ENCODE results near the gene ZNF768. TPM values are rescaled to one million over a fixed set of nuclear protein-coding genes. Genes with fewer than 3 reads are reported as not detected.

ZNF768 gene
- total RNA-seq, 2 experiments from 2014 or later: 8.3 to 9.2 TPM

DNA sequence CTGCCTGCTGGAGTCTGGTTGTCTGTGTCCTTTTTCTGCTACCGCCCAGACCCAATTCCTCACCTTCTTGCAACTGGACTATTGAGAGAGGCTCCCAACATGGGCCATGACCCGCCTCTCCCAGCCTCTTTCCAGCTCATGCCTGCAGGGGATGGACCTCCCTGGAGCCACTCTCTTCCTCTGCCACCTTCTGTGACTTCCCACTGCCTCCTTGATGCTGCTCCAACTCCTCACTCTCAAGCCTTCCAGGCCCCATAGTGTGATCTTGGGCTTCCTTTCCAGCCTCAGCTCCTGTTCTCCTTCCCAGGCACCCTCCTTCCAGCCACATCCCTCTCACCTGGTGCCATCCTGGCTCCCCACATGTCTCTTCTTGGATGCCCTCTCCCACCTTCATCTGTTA is 11.1 kb downstream of the ZNF768 start:
- peaks cover 6% of the 10 kb centered on the region for H3K4me1 Mint-ChIP-seq (ENCODE audit: low read depth)
- ATAC-seq: no peak
- H3K27ac Mint-ChIP-seq: no peak overlapping the region
- H3K4me3 Mint-ChIP-seq: no peak overlapping the region
- H3K36me3 Mint-ChIP-seq (ENCODE audit: low read depth): peaks cover 81% of the 10 kb centered on the region
- TF ChIP-seq CTCF (IDR thresholded peaks at IDR 0.05): no peak
- H3K27me3 Mint-ChIP-seq: no peaks in the 10 kb centered on the region
- H3K9me3 Mint-ChIP-seq: no peaks in the 10 kb centered on the region
- ChIA-PET POLR2A (interaction anchor here (0.8 kb wide), 1 partner anchor 9 kb away, joined by 3 read pairs; no protein-coding TSS in a partner anchor), CTCF (no interaction called here)
- intact Hi-C loops (cut with micrococcal nuclease): no loop called here
- DNase-seq: no peak

DNA sequence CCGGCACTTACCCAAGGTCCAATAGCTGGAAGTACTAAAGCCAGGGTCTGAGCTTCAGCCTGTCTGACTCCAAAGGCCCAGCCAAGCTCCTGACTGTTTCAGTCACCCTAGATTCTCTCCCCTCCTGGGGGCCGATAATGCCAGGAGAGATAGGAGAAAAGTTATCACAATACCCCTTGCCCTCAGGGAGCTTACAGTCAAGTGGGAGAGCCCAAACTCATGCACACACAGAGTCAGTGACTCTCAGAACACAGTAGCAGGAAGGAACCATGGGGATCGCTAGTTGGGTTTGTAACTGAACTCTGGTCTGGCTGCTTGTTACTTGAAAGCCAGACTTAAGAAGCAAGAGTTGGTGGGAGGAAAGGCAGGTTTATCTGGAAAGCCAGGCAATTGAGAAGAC is 14.9 kb downstream of the ZNF768 start:
- POLR2A ChIA-PET: interaction anchor here (0.7 to 3.2 kb wide), 5 partner anchors 9 to 38 kb away, joined by 3 to 8 read pairs (median 5); no protein-coding TSS in a partner anchor
- intact Hi-C loops (cut with micrococcal nuclease): no loop called here
- no peak overlapping the region for H3K4me3 Mint-ChIP-seq
- DNase-seq: no peak
- H3K36me3 Mint-ChIP-seq (ENCODE audit: low read depth): peaks cover 68% of the 10 kb centered on the region
- H3K9me3 Mint-ChIP-seq: no peaks in the 10 kb centered on the region
- H3K4me1 Mint-ChIP-seq (ENCODE audit: low read depth): peaks cover 3% of the 10 kb centered on the region
- no peak for ATAC-seq
- H3K27ac Mint-ChIP-seq: peak overlapping the region; percentile 74
- CTCF ChIA-PET: interaction anchor here (1.1 to 2.6 kb wide), 3 partner anchors 86 to 118 kb away, joined by 3 to 9 read pairs (median 3); no protein-coding TSS in a partner anchor
- no peak for TF ChIP-seq CTCF (IDR thresholded peaks at IDR 0.05)
- H3K27me3 Mint-ChIP-seq: no peaks in the 10 kb centered on the region

GRCh38 chr16:30510376-30510938 is 15.9 kb downstream of the ZNF768 start:
- intact Hi-C loops (cut with micrococcal nuclease): no loop called here
- no peaks in the 10 kb centered on the region for H3K27me3 Mint-ChIP-seq
- DNase-seq: no peak
- no peak for ATAC-seq
- H3K27ac Mint-ChIP-seq: no peak overlapping the region
- POLR2A ChIA-PET: interaction anchor here (0.5 to 3.7 kb wide), 11 partner anchors 9 to 184 kb away, joined by 3 to 17 read pairs (median 5); no protein-coding TSS in a partner anchor
- H3K9me3 Mint-ChIP-seq: no peaks in the 10 kb centered on the region
- peaks cover 61% of the 10 kb centered on the region for H3K36me3 Mint-ChIP-seq (ENCODE audit: low read depth)
- TF ChIP-seq CTCF (IDR thresholded peaks at IDR 0.05): no peak
- CTCF ChIA-PET: interaction anchor here (1.2 to 2.6 kb wide), 3 partner anchors 81 to 119 kb away, joined by 3 to 9 read pairs (median 4); partner anchors contain the start of gene DCTPP1
- no peak overlapping the region for H3K4me3 Mint-ChIP-seq
- peaks cover 2% of the 10 kb centered on the region for H3K4me1 Mint-ChIP-seq (ENCODE audit: low read depth)

GRCh38 chr16:30509081-30509765 is 17.1 kb downstream of the ZNF768 start:
- DNase-seq (no peak), ATAC-seq (no peak)
- Mint-ChIP-seq H3K27me3 (no peaks in the 10 kb centered on the region), H3K4me3 (no peak overlapping the region), H3K27ac (peak overlapping the region; percentile 55), H3K9me3 (no peaks in the 10 kb centered on the region), H3K36me3 (ENCODE audit: low read depth) (peaks cover 59% of the 10 kb centered on the region), H3K4me1 (ENCODE audit: low read depth) (peaks cover 2% of the 10 kb centered on the region)
- CTCF ChIA-PET: interaction anchor here (1.4 to 2.6 kb wide), 3 partner anchors 59 to 89 kb away, joined by 4 to 9 read pairs (median 5); partner anchors contain the start of gene DCTPP1
- POLR2A ChIA-PET: interaction anchor here (0.6 to 3.7 kb wide), 6 partner anchors 10 to 89 kb away, joined by 4 to 17 read pairs (median 6); no protein-coding TSS in a partner anchor
- intact Hi-C loops (cut with micrococcal nuclease): no loop called here
- TF ChIP-seq CTCF (IDR thresholded peaks at IDR 0.05): no peak

Data from activated CD8-positive, alpha-beta T cell treated with anti-CD3 and anti-CD28 coated beads for 36 hours (primary cell).